ENCODE measurements around the gene C11orf91. TPM values are rescaled to one million over a fixed set of nuclear protein-coding genes. Genes with fewer than 3 reads are reported as not detected.

C11orf91 gene
- total RNA-seq, 2 donors from 2014 or later: 1.0 TPM; not detected in 1

DNA sequence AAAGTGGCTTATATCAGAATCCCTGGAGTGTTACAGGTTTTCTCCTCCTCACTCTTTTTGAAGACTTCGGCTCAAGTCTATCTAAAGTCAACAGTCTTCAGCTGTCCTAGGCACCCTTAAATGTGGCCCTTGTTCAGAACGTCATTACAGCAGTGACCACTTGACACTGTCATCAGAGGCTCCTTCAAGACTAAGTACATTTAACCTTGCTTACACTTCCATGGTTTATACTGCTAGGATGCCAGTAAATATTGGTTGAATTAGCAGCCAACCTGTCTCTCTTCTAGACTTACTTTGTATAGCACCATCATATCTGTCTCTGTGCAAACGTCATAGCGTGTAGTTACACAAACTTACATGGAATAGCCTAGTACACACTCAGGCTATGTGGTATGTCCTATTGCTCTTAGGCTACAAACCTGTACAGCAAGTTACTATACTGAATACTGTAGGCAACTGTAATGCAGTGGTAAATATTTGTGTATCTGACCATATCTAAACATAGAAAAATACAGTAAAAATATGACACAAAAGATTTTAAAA lies 13.3 kb upstream of the C11orf91 start:
- TF ChIP-seq CTCF (conservative IDR thresholded peaks at IDR 0.05): no peak
- peaks cover 71% of the 10 kb centered on the region for H3K36me3 ChIP-seq (ENCODE audit: control insufficient read depth, insufficient read depth, low read length)
- no peak overlapping the region for H3K27ac Mint-ChIP-seq

GRCh38 chr11:33713151-33713855 lies 12.7 kb upstream of the C11orf91 start:
- Mint-ChIP-seq H3K9me3 (no peaks in the 10 kb centered on the region), H3K27ac (no peak overlapping the region), H3K27me3 (ENCODE audit: insufficient read depth) (no peaks in the 10 kb centered on the region), H3K4me1 (peaks cover 6% of the 10 kb centered on the region), H3K4me3 (no peak overlapping the region), H3K36me3 (ENCODE audit: low read depth) (peaks cover 28% of the 10 kb centered on the region)
- H3K4me3 ChIP-seq (ENCODE audit: low read length): no peak overlapping the region
- 83 to 100% methylated on average over 2 to 5 of the region's 5 CpGs for WGBS, 2 experiments (ENCODE audit: insufficient coverage in 1 of 2, insufficient read length in 1 of 2)
- H3K9ac ChIP-seq (ENCODE audit: extremely low read depth, low read length, poor library complexity, severe bottlenecking): no peak overlapping the region
- no peak for TF ChIP-seq CTCF (conservative IDR thresholded peaks at IDR 0.05)
- H3K4me1 ChIP-seq (ENCODE audit: control insufficient read depth, insufficient read depth, low read length): peaks cover 7% of the 10 kb centered on the region
- no peaks in the 10 kb centered on the region for H3K27me3 ChIP-seq (ENCODE audit: control insufficient read depth, insufficient read depth, low read length, poor library complexity, severe bottlenecking)
- no peak overlapping the region for H3K27ac ChIP-seq (ENCODE audit: low read depth, low read length)
- no peaks in the 10 kb centered on the region for H3K9me3 ChIP-seq (ENCODE audit: control insufficient read depth, low read length)
- peaks cover 71% of the 10 kb centered on the region for H3K36me3 ChIP-seq (ENCODE audit: control insufficient read depth, insufficient read depth, low read length)
- DNase-seq: no peak

More for the DNA sequence above, 13.3 kb upstream of the C11orf91 start:
- Histone ChIP-seq H3K27me3 (ENCODE audit: control insufficient read depth, insufficient read depth, low read length, poor library complexity, severe bottlenecking) (no peaks in the 10 kb centered on the region), H3K4me1 (ENCODE audit: control insufficient read depth, insufficient read depth, low read length) (peaks cover 7% of the 10 kb centered on the region), H3K27ac (ENCODE audit: low read depth, low read length) (no peak overlapping the region), H3K4me3 (ENCODE audit: low read length) (no peak overlapping the region), H3K9ac (ENCODE audit: extremely low read depth, low read length, poor library complexity, severe bottlenecking) (no peak overlapping the region), H3K9me3 (ENCODE audit: control insufficient read depth, low read length) (no peaks in the 10 kb centered on the region)
- H3K27me3 Mint-ChIP-seq (ENCODE audit: insufficient read depth): no peaks in the 10 kb centered on the region
- no peak for DNase-seq
- H3K4me3 Mint-ChIP-seq: no peak overlapping the region
- H3K4me1 Mint-ChIP-seq: peaks cover 6% of the 10 kb centered on the region
- H3K9me3 Mint-ChIP-seq: no peaks in the 10 kb centered on the region
- 82 to 90% methylated on average over 4 of the region's 4 CpGs for WGBS, 2 experiments (ENCODE audit: insufficient coverage in 1 of 2, insufficient read length in 1 of 2)
- H3K36me3 Mint-ChIP-seq (ENCODE audit: low read depth): peaks cover 22% of the 10 kb centered on the region

DNA sequence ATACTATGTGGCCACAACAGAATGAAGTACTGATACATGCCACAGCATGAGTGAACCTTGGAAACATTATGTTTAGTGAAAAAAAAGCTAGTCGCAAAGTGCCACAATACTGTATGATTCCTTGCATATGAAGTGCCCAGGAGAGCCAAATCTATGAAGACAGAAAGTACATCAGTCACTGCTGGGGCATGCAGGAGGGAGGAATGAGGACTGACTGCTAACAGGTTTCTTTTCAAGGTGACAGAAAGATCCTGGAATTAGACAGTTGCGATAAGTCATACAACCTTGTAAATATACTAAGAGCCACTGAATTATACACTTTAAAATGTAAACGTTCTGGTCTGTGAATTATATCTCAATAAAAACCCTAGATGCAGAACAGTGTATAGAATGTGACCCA lies 11.8 kb upstream of the C11orf91 start:
- peaks cover 7% of the 10 kb centered on the region for H3K4me1 ChIP-seq (ENCODE audit: control insufficient read depth, insufficient read depth, low read length)
- Mint-ChIP-seq H3K27ac (no peak overlapping the region), H3K4me1 (peaks cover 6% of the 10 kb centered on the region), H3K9me3 (no peaks in the 10 kb centered on the region), H3K36me3 (ENCODE audit: low read depth) (peaks cover 28% of the 10 kb centered on the region), H3K4me3 (no peak overlapping the region), H3K27me3 (ENCODE audit: insufficient read depth) (no peaks in the 10 kb centered on the region)
- no peak for DNase-seq
- no peak overlapping the region for H3K9ac ChIP-seq (ENCODE audit: extremely low read depth, low read length, poor library complexity, severe bottlenecking)
- H3K36me3 ChIP-seq (ENCODE audit: control insufficient read depth, insufficient read depth, low read length): peaks cover 66% of the 10 kb centered on the region
- WGBS, 2 experiments (ENCODE audit: insufficient coverage in 1 of 2, insufficient read length in 1 of 2): 93 to 94% methylated on average over 1 to 3 of the region's 3 CpGs
- no peak for TF ChIP-seq CTCF (conservative IDR thresholded peaks at IDR 0.05)
- no peak overlapping the region for H3K4me3 ChIP-seq (ENCODE audit: low read length)
- H3K27ac ChIP-seq (ENCODE audit: low read depth, low read length): no peak overlapping the region
- no peaks in the 10 kb centered on the region for H3K27me3 ChIP-seq (ENCODE audit: control insufficient read depth, insufficient read depth, low read length, poor library complexity, severe bottlenecking)
- H3K9me3 ChIP-seq (ENCODE audit: control insufficient read depth, low read length): no peaks in the 10 kb centered on the region
